GM21515 (cell line): ENCODE data around the gene FBXL14.
"Not testable (repeated sequence)": the region's sequence is repeated elsewhere in the genome, so short reads cannot be mapped to it uniquely, and the experiment has no call there.

Experiments
- ATAC-seq: cut with Tn5 transposase; IDR thresholded peaks from one replicate; pipeline ENCODE4 v1.9.1; 2021; ENCODE audit not compliant: unreplicated experiment

The FBXL14 gene

GRCh38 chr12:1573960-1574864 lies 20.2 kb downstream of the FBXL14 start:
- no peak for ATAC-seq

- no peak for ATAC-seq
These were observed 21.6 kb downstream of the FBXL14 start for GRCh38 chr12:1572731-1573130.

GRCh38 chr12:1567852-1568251 lies 26.5 kb downstream of the FBXL14 start:
- ATAC-seq = no peak

GRCh38 chr12:1566449-1567135 lies 27.8 kb downstream of the FBXL14 start:
- no peak for ATAC-seq

- ATAC-seq = no peak
These were observed 29.2 kb downstream of the FBXL14 start for GRCh38 chr12:1565172-1565571.

DNA sequence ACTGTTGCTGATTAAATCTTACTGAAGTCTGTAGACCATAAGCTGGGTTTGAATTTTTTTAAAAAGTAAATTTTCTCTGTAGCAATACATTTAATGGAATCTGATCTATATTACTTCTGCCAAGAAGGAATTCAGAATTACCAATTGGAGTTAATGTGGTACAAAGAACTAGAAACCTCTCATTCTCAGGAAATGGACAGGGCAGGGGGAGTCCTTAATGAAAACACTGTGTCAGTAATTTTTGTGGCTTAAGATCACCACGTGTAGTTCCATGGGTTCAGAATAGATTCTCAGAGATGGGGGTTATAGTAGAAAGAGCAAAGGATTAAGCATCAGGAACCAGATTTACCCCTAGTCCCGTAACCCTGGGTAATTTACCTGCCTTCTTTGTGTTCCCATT lies 30.3 kb downstream of the FBXL14 start:
- no peak for ATAC-seq

DNA sequence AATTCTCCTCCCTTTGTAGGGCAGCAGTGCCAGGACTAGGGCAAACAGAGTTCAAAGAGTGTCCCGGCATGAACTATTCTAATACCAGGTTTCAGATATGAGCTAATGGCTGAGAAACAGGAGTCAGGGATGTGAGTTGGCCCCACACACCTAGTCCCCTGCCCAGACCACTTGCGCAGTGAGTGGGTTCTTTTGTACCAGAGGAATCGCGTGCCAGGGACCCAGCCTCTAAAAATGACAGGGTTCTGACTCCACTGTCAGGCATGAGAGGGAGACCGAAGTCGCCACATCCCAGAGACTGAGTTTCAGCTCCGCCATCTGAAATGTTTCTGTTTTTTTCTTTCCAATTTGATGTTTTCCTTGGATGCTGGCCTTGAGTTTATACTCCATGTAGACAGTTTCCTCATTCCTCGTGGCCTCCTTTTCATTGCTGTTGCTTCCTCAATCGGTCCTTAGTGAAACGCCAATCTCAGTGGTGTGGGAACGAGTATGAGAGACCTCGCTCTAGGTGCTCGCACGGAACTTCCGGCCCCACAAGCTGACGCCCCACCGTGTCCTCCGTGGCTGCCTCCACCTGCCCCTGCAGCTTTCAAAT lies 31.5 kb downstream of the FBXL14 start:
- ATAC-seq = no peak

DNA sequence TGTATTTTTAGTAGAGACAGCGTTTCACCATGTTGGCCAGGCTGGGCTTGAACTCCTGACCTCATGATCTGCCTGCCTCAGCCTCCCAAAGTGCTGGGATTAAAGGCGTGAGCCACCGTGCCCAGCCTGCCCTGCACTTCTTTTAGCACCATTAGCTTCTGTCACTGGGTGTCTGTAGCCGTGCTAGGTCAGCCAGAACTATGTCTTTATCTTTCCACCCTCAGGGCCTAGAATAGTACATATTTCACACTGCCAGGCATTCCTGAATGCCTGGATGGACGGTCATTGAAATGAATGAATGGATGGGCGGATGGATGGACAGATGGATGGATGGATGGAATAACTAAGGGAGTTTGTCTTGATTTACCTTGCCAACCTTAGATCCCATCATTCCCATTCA lies 33.7 kb downstream of the FBXL14 start:
- ATAC-seq = no peak

- no peak for ATAC-seq
These were observed 34.7 kb downstream of the FBXL14 start for GRCh38 chr12:1559676-1560091.

- not testable (repeated sequence) for ATAC-seq
These were observed 36.3 kb downstream of the FBXL14 start for GRCh38 chr12:1558108-1558507.

GRCh38 chr12:1553987-1554982 lies 40.1 kb downstream of the FBXL14 start:
- ATAC-seq = peak; percentile 94

- no peak for ATAC-seq
These were observed 40.8 kb downstream of the FBXL14 start for GRCh38 chr12:1553536-1553935.

DNA sequence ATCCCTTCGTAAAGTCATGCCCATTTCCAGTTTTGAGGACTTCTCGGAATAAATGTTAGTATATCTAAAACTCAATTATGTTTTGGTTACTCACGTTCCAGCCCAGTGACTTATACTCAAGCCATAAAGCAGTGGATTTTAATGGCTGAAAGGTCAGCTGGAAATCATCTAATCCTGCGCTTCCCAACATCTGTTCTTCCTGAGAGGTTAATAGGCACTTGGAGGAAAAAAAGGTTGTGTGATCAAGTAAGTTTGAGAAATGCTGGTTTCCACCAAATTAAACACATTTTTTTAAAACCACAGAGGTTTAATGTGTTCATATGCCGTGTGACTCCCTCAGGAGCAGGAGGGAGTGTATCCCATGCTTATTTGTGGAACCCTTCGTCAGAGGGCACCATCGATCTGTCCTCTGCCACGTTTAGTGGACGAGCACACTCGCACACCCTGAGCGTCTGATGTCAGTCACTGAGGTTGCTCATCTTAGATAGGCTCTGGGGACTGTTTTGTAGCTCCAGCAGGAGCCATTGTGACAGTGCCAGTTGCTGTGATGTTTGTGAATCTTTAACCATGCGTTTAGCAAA lies 41.4 kb downstream of the FBXL14 start:
- no peak for ATAC-seq

GRCh38 chr12:1552171-1552570 lies 42.2 kb downstream of the FBXL14 start:
- no peak for ATAC-seq

DNA sequence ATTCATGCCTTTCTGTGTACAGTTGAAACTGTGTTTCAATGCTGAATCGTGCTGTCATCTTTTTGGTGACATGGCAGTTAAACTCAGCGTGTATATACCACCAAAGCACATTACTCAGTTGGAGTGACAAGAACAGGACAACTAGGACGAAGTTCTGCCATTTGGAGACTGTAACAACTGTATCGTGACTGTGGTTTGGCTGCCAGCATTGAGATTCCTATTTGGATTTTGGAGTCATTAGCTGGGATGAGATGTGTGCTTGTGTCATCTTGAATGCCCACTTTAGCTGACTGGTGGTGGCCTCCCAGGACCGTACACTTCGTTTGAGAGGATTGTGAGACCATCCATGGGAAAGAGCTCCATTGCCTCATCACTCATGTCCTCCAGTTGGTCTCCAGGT lies 42.9 kb downstream of the FBXL14 start:
- no peak for ATAC-seq

GRCh38 chr12:1546931-1547640 lies 47.3 kb downstream of the FBXL14 start:
- ATAC-seq = no peak

DNA sequence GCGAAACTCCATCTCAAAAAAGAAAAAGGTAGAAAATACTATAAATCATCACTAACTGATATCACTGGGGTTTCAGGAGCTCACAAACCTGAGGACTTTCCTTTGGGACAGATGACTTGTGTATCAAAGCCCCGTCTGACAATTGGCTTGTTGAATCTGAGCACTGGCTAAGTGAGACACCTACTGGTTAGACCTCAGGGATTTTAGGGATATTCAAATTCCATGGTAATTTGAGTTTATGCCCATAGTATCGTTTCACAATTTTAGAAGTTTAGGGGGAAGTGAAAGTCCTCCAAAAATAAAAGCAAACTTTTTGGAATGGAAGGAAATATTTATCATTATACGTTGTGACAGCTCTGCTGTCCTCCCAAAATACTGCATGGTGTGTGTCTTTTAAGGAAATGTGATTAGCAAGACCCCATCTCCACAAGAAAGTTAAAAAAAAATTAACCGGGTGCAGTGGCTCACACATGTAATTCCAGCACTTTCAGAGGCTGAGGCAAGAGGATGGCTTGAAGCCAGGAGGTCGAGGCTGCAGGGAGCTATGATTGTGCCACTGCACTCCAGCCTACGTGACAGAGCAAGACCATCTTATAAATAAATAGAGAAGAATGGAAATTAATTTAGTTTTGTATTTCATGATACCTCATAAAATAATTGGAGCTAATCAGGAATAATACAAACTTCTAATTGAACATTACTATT lies 49.2 kb downstream of the FBXL14 start:
- no peak for ATAC-seq

DNA sequence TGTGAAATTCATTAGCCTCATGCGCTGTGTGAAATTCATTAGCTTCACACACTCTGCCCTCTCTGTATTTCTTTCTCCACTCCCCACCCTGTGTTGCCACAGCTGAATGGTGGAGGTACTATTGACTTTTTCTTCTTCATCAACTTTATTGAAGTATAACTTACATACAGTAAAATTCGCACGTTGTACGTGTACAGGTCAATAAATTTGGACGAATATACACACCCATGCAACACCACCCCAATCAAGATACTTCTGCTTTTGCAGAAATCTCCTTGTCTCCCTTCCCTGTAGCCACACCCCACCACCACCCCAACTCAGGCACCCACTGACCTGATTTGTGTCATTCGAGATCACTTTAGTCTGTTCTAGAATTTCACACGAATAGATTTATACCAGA lies 51.8 kb downstream of the FBXL14 start:
- no peak for ATAC-seq

DNA sequence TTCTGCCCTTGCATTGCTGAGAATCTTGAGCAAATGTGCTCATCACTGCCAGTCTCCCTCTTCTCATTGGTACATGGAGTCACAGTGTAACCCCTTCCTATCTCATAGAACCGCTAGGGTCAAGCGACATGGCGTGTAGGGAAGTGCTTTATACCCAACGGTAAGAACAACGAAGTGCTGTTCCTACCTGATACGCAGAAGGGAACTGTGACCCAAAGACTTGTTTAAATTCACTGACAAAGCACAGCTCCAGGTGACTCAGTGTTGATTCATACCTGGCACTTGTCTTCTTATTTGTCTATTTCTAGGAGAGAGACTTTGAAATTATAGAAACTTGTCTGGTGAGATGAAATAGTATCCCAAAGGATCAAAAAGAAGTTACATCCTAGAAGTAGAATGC lies 53.7 kb downstream of the FBXL14 start:
- no peak for ATAC-seq
